Endothelial cell of umbilical vein (primary cell): Measurements from ENCODE around the gene WNT11.

Experiments used
- EZH2 ChIP-seq: IDR thresholded peaks from 2 replicates; pipeline ENCODE4 v1.6.1; 2012; ENCODE audit warnings: borderline replicate concordance, low read depth, mild to moderate bottlenecking, moderate library complexity, low read length, inconsistent platforms; ENCODE audit not compliant: severe bottlenecking
- GATA2 ChIP-seq: IDR thresholded peaks from 2 replicates; pipeline ENCODE4 v1.7.0; 2011; ENCODE audit warnings: low read depth, mild to moderate bottlenecking, moderate library complexity, mixed read lengths, low read length; ENCODE audit not compliant: insufficient read length, insufficient read depth
- JUN ChIP-seq: IDR thresholded peaks from 2 replicates; pipeline ENCODE4 v1.6.1; 2011; ENCODE audit warnings: borderline replicate concordance, low read depth; ENCODE audit not compliant: insufficient read length, insufficient read depth
- POLR2A ChIP-seq: IDR thresholded peaks from 2 replicates; pipeline ENCODE4 v1.6.1; 2012; ENCODE audit warnings: low read depth, mild to moderate bottlenecking, control low read depth, low read length
- POLR2AphosphoS5 ChIP-seq: IDR thresholded peaks from 2 replicates; pipeline ENCODE4 v1.6.1; 2012; ENCODE audit warnings: low read depth, mild to moderate bottlenecking, control low read depth, low read length, moderate library complexity; ENCODE audit not compliant: insufficient read depth
- TF ChIP-seq, protein P1 (sequence below), 2 donors: IDR thresholded peaks; 1 replicate in 1 of 2; 2 replicates in 1 of 2; pipeline ENCODE4 v1.5.1; 2011; ENCODE audit warnings: low read length in 2 of 2, mild to moderate bottlenecking in 2 of 2, moderate library complexity in 2 of 2, control low read depth in 1 of 2, inconsistent platforms in 1 of 2, low read depth in 1 of 2; ENCODE audit not compliant: insufficient read depth in 1 of 2; ENCODE audit errors: extremely low read depth in 1 of 2
- TF ChIP-seq, protein P2 (sequence below): IDR thresholded peaks from 2 replicates; pipeline ENCODE4 v1.6.1; 2011; ENCODE audit not compliant: insufficient read depth, insufficient read length

GRCh38 chr11:76188873-76189272 lies 17.4 kb downstream of the WNT11 start:
- TF ChIP-seq GATA2 (no peak), POLR2A (no peak), EZH2 (no peak), POLR2AphosphoS5 (no peak), JUN (no peak)
- TF ChIP-seq, protein P1, sequence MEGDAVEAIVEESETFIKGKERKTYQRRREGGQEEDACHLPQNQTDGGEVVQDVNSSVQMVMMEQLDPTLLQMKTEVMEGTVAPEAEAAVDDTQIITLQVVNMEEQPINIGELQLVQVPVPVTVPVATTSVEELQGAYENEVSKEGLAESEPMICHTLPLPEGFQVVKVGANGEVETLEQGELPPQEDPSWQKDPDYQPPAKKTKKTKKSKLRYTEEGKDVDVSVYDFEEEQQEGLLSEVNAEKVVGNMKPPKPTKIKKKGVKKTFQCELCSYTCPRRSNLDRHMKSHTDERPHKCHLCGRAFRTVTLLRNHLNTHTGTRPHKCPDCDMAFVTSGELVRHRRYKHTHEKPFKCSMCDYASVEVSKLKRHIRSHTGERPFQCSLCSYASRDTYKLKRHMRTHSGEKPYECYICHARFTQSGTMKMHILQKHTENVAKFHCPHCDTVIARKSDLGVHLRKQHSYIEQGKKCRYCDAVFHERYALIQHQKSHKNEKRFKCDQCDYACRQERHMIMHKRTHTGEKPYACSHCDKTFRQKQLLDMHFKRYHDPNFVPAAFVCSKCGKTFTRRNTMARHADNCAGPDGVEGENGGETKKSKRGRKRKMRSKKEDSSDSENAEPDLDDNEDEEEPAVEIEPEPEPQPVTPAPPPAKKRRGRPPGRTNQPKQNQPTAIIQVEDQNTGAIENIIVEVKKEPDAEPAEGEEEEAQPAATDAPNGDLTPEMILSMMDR (IDR thresholded peaks at IDR 0.05; ENCODE audit: extremely low read depth in 1 of 2, insufficient read depth in 1 of 2, low read depth in 1 of 2, low read length in 2 of 2): no peak
- TF ChIP-seq, protein P2, sequence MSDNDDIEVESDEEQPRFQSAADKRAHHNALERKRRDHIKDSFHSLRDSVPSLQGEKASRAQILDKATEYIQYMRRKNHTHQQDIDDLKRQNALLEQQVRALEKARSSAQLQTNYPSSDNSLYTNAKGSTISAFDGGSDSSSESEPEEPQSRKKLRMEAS: no peak
